GM23338 (cell line): ENCODE data around the gene PTPRC. TPM values are rescaled to one million over a fixed set of nuclear protein-coding genes. Genes with fewer than 3 reads are reported as not detected.

Experiments used
- ATAC-seq: fragments of 200-7000 bp; cut with Tn5 transposase; 3 replicates; pipeline ENCODE4 v1.9.1; 2020
- DNase-seq: peaks from one replicate; pipeline ENCODE4 v3.0.0-alpha.2; 2015; ENCODE audit warnings: low spot score
- H2AFZ ChIP-seq: fragments of 200-600 bp; sonication (generic); 2 replicates; pipeline ENCODE4 v1.8.0; 2016; ENCODE audit warnings: antibody characterized with exemption, mild to moderate bottlenecking, moderate library complexity
- H3F3A ChIP-seq: fragments of 200-600 bp; sonication (generic); replicated peaks from 2 replicates; pipeline ENCODE4 v1.8.0; 2017; ENCODE audit warnings: antibody characterized with exemption, mixed run types, low read depth
- H3K27ac ChIP-seq: fragments of 200-600 bp; sonication (generic); 2 replicates; pipeline ENCODE4 v1.6.1; 2016; ENCODE audit warnings: low read depth
- H3K27me3 ChIP-seq: fragments of 200-600 bp; sonication (generic); 2 replicates; pipeline ENCODE4 v1.8.0; 2016; ENCODE audit warnings: mild to moderate bottlenecking, mixed run types, moderate library complexity; ENCODE audit not compliant: insufficient read depth
- H3K36me3 ChIP-seq: fragments of 200-600 bp; sonication (generic); 2 replicates; pipeline ENCODE4 v1.8.0; 2016; ENCODE audit warnings: mild to moderate bottlenecking; ENCODE audit not compliant: insufficient read depth
- H3K4me1 ChIP-seq: fragments of 200-600 bp; sonication (generic); 2 replicates; pipeline ENCODE4 v1.8.0; 2016; ENCODE audit warnings: mild to moderate bottlenecking, moderate library complexity; ENCODE audit not compliant: insufficient read depth
- H3K4me2 ChIP-seq: fragments of 200-600 bp; sonication (generic); 2 replicates; pipeline ENCODE4 v1.7.1; 2017; ENCODE audit warnings: mixed run types
- H3K4me3 ChIP-seq: fragments of 200-600 bp; sonication (generic); 2 replicates; pipeline ENCODE4 v1.6.1; 2016; ENCODE audit warnings: mixed run types
- H3K79me2 ChIP-seq: fragments of 200-600 bp; sonication (generic); replicated peaks from 2 replicates; pipeline ENCODE4 v1.8.0; 2017; ENCODE audit warnings: mild to moderate bottlenecking; ENCODE audit not compliant: insufficient read depth
- H3K9me2 ChIP-seq: fragments of 200-600 bp; sonication (generic); 2 replicates; pipeline ENCODE4 v1.8.0; 2017; ENCODE audit not compliant: insufficient read depth
- H4K20me1 ChIP-seq: fragments of 200-600 bp; sonication (generic); replicated peaks from 2 replicates; pipeline ENCODE4 v1.8.0; 2017; ENCODE audit warnings: mild to moderate bottlenecking; ENCODE audit not compliant: insufficient read depth
- H3K27ac Mint-ChIP-seq: 2 replicates; pipeline ENCODE4 v1.8.0; 2020; ENCODE audit warnings: inconsistent platforms, mild to moderate bottlenecking, moderate library complexity, mixed read lengths
- H3K27me3 Mint-ChIP-seq: 3 replicates; pipeline ENCODE4 v1.8.0; 2022; ENCODE audit warnings: low read depth, mild to moderate bottlenecking, moderate library complexity, mixed read lengths, inconsistent platforms; ENCODE audit not compliant: insufficient read depth, poor library complexity
- H3K36me3 Mint-ChIP-seq: 3 replicates; pipeline ENCODE4 v1.8.0; 2021; ENCODE audit warnings: low read depth, mild to moderate bottlenecking, inconsistent platforms, moderate library complexity, mixed read lengths
- H3K4me1 Mint-ChIP-seq: 3 replicates; pipeline ENCODE4 v1.8.0; 2020; ENCODE audit warnings: mild to moderate bottlenecking, inconsistent platforms, mixed read lengths
- H3K4me3 Mint-ChIP-seq: 3 replicates; pipeline ENCODE4 v1.8.0; 2021; ENCODE audit warnings: moderate library complexity, mild to moderate bottlenecking, inconsistent platforms, mixed read lengths
- H3K9me3 Mint-ChIP-seq: 3 replicates; pipeline ENCODE4 v1.8.0; 2020; ENCODE audit warnings: moderate library complexity, mild to moderate bottlenecking, inconsistent platforms, mixed read lengths
- CREB1 ChIP-seq: fragments of 250-450 bp; sonication (Bioruptor Pico); IDR thresholded peaks from 2 replicates; pipeline ENCODE4 v1.5.0; 2020; ENCODE audit warnings: low read depth, mild to moderate bottlenecking, moderate library complexity
- CTCF ChIP-seq, 2 experiments: fragments of 200-600 bp in 1 of 2; sonication (generic) in 1 of 2; conservative IDR thresholded peaks; 2 replicates each; pipeline versions ENCODE4 v1.5.1 to v1.6.1; 2016 to 2017; ENCODE audit warnings: antibody characterized with exemption in 2 of 2, low read depth in 2 of 2, mild to moderate bottlenecking in 2 of 2, moderate library complexity in 1 of 2
- ETS1 ChIP-seq: IDR thresholded peaks from 2 replicates; pipeline ENCODE4 v1.6.1; 2016; ENCODE audit warnings: antibody characterized with exemption
- EZH2 ChIP-seq: fragments of 200-600 bp; sonication (generic); IDR thresholded peaks from one replicate; pipeline ENCODE4 v1.8.0; 2017; ENCODE audit warnings: antibody characterized with exemption, mild to moderate bottlenecking, low read depth; ENCODE audit not compliant: unreplicated experiment
- EZH2phosphoT487 ChIP-seq: fragments of 200-600 bp; sonication (generic); IDR thresholded peaks from one replicate; pipeline ENCODE4 v1.8.1; 2018; ENCODE audit warnings: antibody characterized with exemption; ENCODE audit not compliant: unreplicated experiment
- JUNB ChIP-seq: IDR thresholded peaks from one replicate; pipeline ENCODE4 v1.6.1; 2016; ENCODE audit warnings: antibody characterized with exemption; ENCODE audit not compliant: unreplicated experiment
- NANOG ChIP-seq: IDR thresholded peaks from 2 replicates; pipeline ENCODE4 v1.6.1; 2016; ENCODE audit warnings: antibody characterized with exemption, borderline replicate concordance
- POLR2AphosphoS5 ChIP-seq: IDR thresholded peaks from 2 replicates; pipeline ENCODE4 v1.6.1; 2016; ENCODE audit warnings: antibody characterized with exemption, low read depth
- REST ChIP-seq: IDR thresholded peaks from one replicate; pipeline ENCODE4 v1.6.1; 2018; ENCODE audit warnings: antibody characterized with exemption; ENCODE audit not compliant: unreplicated experiment
- STAT1 ChIP-seq: IDR thresholded peaks from one replicate; pipeline ENCODE4 v1.6.1; 2016; ENCODE audit warnings: antibody characterized with exemption; ENCODE audit not compliant: unreplicated experiment
- ZNF114 ChIP-seq: fragments of 250-450 bp; sonication (Bioruptor Pico); IDR thresholded peaks from 2 replicates; pipeline ENCODE4 v1.5.0; 2020; ENCODE audit warnings: mild to moderate bottlenecking, moderate library complexity
- ZNF331 ChIP-seq: fragments of 250-450 bp; sonication (Bioruptor Pico); IDR thresholded peaks from 2 replicates; pipeline ENCODE4 v1.5.0; 2020; ENCODE audit warnings: low read depth, mild to moderate bottlenecking, moderate library complexity
- ZNF462 ChIP-seq: fragments of 250-450 bp; sonication (Bioruptor Pico); IDR thresholded peaks from 2 replicates; pipeline ENCODE4 v1.5.0; 2020; ENCODE audit warnings: mild to moderate bottlenecking, moderate library complexity
- polyA plus RNA-seq: library from polyadenylated mRNA; unstranded; fragments of >200 nt; fragmentation: Nextera tagmentation; extraction: Ambion mirVana; gene quantifications from 2 replicates; pipeline ENCODE4 v1.2.1, GENCODE V29; 2016
- total RNA-seq: library from RNA; depleted of rRNA; stranded (reverse); fragments of >200 nt; shearing (Covaris generic); gene quantifications from 2 replicates; pipeline ENCODE4 v1.2.3, GENCODE V29; 2014

Gene PTPRC
- total and polyA plus RNA-seq, 2 experiments from 2014 or later: 0.10 to 0.52 TPM

- Mint-ChIP-seq H3K9me3 (no peaks in the 10 kb centered on the region), H3K4me3 (no peak overlapping the region), H3K4me1 (peaks cover 4% of the 10 kb centered on the region; the same call in 2 of the 3 replicates), H3K36me3 (no peaks in the 10 kb centered on the region), H3K27ac (no peak overlapping the region), H3K27me3 (no peaks in the 10 kb centered on the region)
- Histone ChIP-seq H3K9me2 (no peaks in the 10 kb centered on the region), H3K36me3 (no peaks in the 10 kb centered on the region), H3K4me2 (no peak overlapping the region), H2AFZ (no peak overlapping the region), H3F3A (no peaks in the 10 kb centered on the region), H3K79me2 (no peaks in the 10 kb centered on the region), H3K4me1 (no peaks in the 10 kb centered on the region), H3K27me3 (no peaks in the 10 kb centered on the region), H3K4me3 (no peak overlapping the region), H4K20me1 (no peaks in the 10 kb centered on the region), H3K27ac (no peak overlapping the region)
- ATAC-seq: no peak
- TF ChIP-seq CTCF (conservative IDR thresholded peaks at IDR 0.05; ENCODE audit: low read depth in 2 of 2): no peak
- TF ChIP-seq JUNB: no peak
- TF ChIP-seq REST: no peak
- no peak for TF ChIP-seq ZNF114 (CRISPR knock-in tag)
- TF ChIP-seq ZNF462 (CRISPR knock-in tag): no peak
- TF ChIP-seq ZNF331 (CRISPR knock-in tag): no peak
- TF ChIP-seq NANOG: no peak
- TF ChIP-seq EZH2: no peak
- no peak for TF ChIP-seq CREB1 (CRISPR knock-in tag)
- no peak for TF ChIP-seq EZH2phosphoT487
- TF ChIP-seq ETS1: no peak
- no peak for TF ChIP-seq STAT1
- no peak for TF ChIP-seq POLR2AphosphoS5
- DNase-seq: no peak
Observed at GRCh38 chr1:198641966-198642668, 3.3 kb downstream of the PTPRC start.
